Ovary (tissue), 3 donors: ENCODE results near the gene ANAPC15.

ENCODE experiments used
- CTCF ChIP-seq, 3 donors: fragments of 450-650 bp in 2 of 3; fragments of 200-600 bp in 1 of 3; IDR thresholded peaks; one replicate each; pipeline versions ENCODE4 v1.5.1 to v1.8.0; 2016 to 2022; ENCODE audit warnings: antibody characterized with exemption in 3 of 3, mild to moderate bottlenecking in 1 of 3
- EP300 ChIP-seq: sonication (generic); formaldehyde crosslinking; IDR thresholded peaks from one replicate; pipeline ENCODE4 v1.6.1; 2017; ENCODE audit warnings: antibody characterized with exemption
- POLR2A ChIP-seq: fragments of 450-650 bp; IDR thresholded peaks from one replicate; pipeline ENCODE4 v1.6.1; 2017; ENCODE audit warnings: antibody characterized with exemption, mild to moderate bottlenecking, moderate library complexity
- donor health status: DM: no; HTN: no; CAD: no.

- no peak for TF ChIP-seq CTCF (IDR thresholded peaks at IDR 0.05)
- TF ChIP-seq POLR2A, result no peak
- no peak for TF ChIP-seq EP300
Observed at GRCh38 chr11:72119198-72119597, 6.7 kb upstream of the ANAPC15 start.
